ENCODE results near the gene VGLL1.
A peak's percentile ranks its signal among the peaks of the same experiment; 100 is the strongest.

VGLL1 gene

GRCh38 chrX:136531951-136532350, at the start of gene VGLL1:
Gene VGLL1, plus strand, starts transcription at chrX:136532215. Its CDS starts 3,806 bp downstream, at chrX:136536021.
- no peak for DNase-seq (ENCODE audit: low read depth)

GRCh38 chrX:136487647-136488046, 44.4 kb upstream of the VGLL1 start, which contains the start of gene BRS3:
Gene BRS3, plus strand, starts transcription at chrX:136487947. Its CDS starts 168 bp downstream, at chrX:136488115.
- DNase-seq (ENCODE audit: low read depth), result no peak

GRCh38 chrX:136488706-136489105, 43.3 kb upstream of the VGLL1 start:
- DNase-seq (ENCODE audit: low read depth), result no peak

- no peak for DNase-seq (ENCODE audit: low read depth)
These were observed 40.2 kb upstream of the VGLL1 start for GRCh38 chrX:136491832-136492231.

GRCh38 chrX:136493011-136493410, 39.0 kb upstream of the VGLL1 start:
- DNase-seq (ENCODE audit: low read depth), result no peak

GRCh38 chrX:136495043-136495442, 37.0 kb upstream of the VGLL1 start:
- no peak for DNase-seq (ENCODE audit: low read depth)

- DNase-seq (ENCODE audit: low read depth), result no peak
These were observed 35.7 kb upstream of the VGLL1 start for GRCh38 chrX:136496186-136496763.

GRCh38 chrX:136496764-136497555, 35.1 kb upstream of the VGLL1 start:
- peak; percentile 79 for DNase-seq (ENCODE audit: low read depth)

GRCh38 chrX:136497556-136498052, 34.4 kb upstream of the VGLL1 start, which contains the start of gene HTATSF1:
Gene HTATSF1, plus strand, starts transcription at chrX:136497592. Its CDS starts 93 bp downstream, at chrX:136497685.
- DNase-seq (ENCODE audit: low read depth), result no peak

GRCh38 chrX:136519069-136519468, 12.9 kb upstream of the VGLL1 start:
- DNase-seq (ENCODE audit: low read depth), result no peak

- DNase-seq (ENCODE audit: low read depth), result no peak
These were observed 8.2 kb upstream of the VGLL1 start for GRCh38 chrX:136523770-136524169.

- no peak for DNase-seq (ENCODE audit: low read depth)
These were observed 6.0 kb upstream of the VGLL1 start for GRCh38 chrX:136525738-136526606.

GRCh38 chrX:136528645-136529315, 3.2 kb upstream of the VGLL1 start:
- no peak for DNase-seq (ENCODE audit: low read depth)

GRCh38 chrX:136529795-136530194, 2.2 kb upstream of the VGLL1 start:
- DNase-seq (ENCODE audit: low read depth), result no peak

- no peak for DNase-seq (ENCODE audit: low read depth)
These were observed 2.1 kb downstream of the VGLL1 start for GRCh38 chrX:136534131-136534530.

- DNase-seq (ENCODE audit: low read depth), result no peak
These were observed 6.8 kb downstream of the VGLL1 start for GRCh38 chrX:136538811-136539210.

- DNase-seq (ENCODE audit: low read depth), result no peak
These were observed 8.2 kb downstream of the VGLL1 start for GRCh38 chrX:136540226-136540625.

- no peak for DNase-seq (ENCODE audit: low read depth)
These were observed 9.3 kb downstream of the VGLL1 start for GRCh38 chrX:136541294-136541693.

GRCh38 chrX:136542281-136542680, 10.3 kb downstream of the VGLL1 start:
- DNase-seq (ENCODE audit: low read depth), result no peak

GRCh38 chrX:136546371-136546781, 14.4 kb downstream of the VGLL1 start:
- DNase-seq (ENCODE audit: low read depth), result no peak

- DNase-seq (ENCODE audit: low read depth), result no peak
These were observed 17.2 kb downstream of the VGLL1 start for GRCh38 chrX:136549226-136549625.

GRCh38 chrX:136551410-136551809, 19.4 kb downstream of the VGLL1 start:
- DNase-seq (ENCODE audit: low read depth), result no peak
